ENCODE data around the gene CYTIP.

DNA sequence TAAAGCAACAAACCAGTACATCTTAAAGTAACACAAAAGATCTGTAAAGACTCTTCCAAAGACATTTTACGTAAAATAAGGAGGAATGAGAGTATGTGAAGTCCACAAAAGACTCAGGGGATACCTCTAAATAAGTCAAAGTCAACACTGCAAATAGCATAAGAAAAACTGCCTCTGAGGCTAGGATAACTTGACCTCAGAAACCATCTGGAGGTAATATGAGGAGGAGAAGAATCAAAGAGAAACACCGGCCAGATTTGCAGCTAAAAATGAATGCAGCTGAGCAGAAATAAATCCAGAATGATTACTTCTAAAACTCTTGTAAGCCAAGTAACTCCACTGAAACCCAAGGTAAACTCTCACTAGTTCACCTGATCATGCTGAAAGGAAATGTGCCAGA is 66.0 kb downstream of the CYTIP start:
- TF ChIP-seq EZH2 (IDR thresholded peaks at IDR 0.05) (no peak), POLR2AphosphoS5 (IDR thresholded peaks at IDR 0.05; ENCODE audit: borderline replicate concordance, low read depth, low read length) (no peak), FOXP2 (optimal IDR thresholded peaks at IDR 0.05; ENCODE audit: control extremely low read depth, extremely low read length, insufficient read depth) (no peak)

All from SK-N-MC (cell line).